EL (cell line): ENCODE results near the gene GNPTG.

ENCODE experiments used
- DNase-seq: peaks from one replicate; pipeline ENCODE4 v3.0.0-alpha.2; 2016

The GNPTG gene

DNA sequence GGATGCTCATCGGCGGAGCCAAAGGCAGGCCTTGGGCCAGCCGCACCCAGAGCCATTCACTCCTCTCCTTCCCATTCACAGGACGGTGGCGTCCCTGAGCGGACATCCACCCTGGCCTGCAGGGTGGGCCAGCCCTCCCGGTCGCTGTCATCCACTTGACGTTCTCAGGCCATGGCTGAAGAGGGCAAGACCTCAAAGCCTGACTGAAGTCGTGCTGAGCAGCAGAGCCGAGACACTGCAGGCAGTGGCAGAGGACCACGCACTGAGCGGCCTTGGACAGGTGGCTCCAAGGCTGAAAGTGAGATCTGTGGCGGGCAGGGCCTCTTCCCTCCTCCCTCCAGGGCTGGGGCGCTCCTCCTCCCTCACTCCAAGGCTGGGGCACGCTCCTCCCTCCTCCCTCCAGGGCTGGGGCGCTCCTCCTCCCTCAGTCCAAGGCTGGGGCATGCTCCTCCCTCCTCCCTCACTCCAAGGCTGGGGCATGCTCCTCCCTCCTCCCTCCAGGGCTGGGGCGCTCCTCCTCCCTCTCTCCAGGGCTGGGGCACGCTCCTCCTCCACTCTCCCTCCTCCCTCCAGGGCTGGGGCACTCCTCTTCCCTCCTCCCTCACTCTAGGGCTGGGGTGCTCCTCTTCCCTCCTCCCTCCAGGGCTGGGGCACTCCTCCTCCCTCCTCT, 24.1 kb downstream of the GNPTG start:
- no peak for DNase-seq

- no peak for DNase-seq
Observed at GRCh38 chr16:1377406-1378010, 25.8 kb downstream of the GNPTG start.

DNA sequence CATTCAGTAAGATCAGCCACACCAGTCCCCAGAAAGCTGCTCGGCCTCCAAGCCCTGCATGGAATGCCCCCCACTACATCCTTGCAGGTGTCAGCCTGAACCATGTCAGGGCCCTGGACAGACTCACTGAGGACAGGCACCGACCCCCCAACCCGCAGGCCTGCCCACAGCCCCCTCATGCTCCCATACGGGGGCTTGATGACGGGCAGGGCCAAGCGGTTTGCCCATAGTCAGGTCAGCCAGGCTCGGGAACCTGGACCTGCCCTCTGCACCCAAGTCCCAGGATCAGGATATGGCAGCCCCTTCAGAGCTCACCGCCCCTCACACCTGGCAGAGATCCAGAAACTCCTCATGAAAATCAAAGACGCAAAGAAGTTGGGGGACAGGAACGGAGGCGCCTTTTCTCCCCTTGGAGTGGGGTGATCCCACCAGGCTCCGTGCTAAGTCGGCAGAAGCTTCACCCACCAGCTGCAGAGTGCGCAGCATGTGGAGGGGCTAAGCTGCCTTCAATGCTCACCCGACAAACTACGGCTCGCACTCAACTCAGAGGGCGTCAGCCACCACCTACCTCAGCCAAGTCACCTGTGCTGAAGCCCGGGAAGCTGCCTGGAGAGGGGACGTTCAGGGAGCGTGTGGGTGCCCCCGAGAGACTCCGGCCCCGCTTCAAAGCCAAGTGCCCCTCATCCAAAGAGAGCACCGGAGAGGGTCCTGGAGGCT, 26.5 kb downstream of the GNPTG start:
- no peak for DNase-seq

GRCh38 chr16:1378804-1379303, 27.1 kb downstream of the GNPTG start:
- peak; percentile 79 for DNase-seq

DNA sequence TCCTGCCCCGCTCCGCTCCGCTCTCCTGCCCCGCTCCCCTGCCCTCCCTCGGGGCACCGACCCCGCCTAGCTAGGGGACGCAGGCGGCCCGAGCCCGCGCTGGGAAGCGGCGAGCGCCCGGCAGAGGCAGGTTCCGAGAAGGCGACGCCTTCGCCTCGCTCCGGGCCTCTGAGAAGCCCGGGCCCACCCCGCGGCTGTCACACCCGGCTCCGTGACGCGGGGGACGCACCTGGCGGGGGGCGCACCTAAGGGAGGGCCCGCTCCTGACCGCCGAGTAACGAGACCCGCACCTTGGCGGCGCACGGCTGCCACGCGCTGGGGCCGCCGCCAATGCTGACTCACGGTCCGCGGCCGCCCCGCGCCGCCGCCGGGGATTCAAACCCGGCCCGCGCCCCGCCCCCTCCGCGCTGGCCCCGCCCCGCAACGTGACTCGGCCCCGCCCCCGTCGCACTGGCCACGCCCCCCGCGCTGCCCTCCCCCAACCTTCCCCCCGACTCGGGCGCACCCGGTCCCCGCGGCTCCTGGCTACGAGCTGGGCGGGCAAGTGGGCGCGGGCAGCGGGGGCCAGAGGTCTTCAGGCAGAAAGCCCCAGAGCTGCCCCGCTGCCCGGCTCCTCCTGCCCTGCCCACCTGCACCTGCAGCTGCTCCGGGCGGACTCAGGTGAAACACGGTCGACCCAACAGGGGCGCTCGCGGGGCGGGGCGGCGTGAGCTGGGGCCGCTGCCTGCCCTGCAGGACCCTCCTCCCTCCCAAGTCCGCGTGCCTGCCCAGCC, 27.8 kb downstream of the GNPTG start:
- DNase-seq, result peak; percentile 65

- DNase-seq, result no peak
Observed at GRCh38 chr16:1380195-1380594, 28.5 kb downstream of the GNPTG start.

- DNase-seq, result no peak
Observed at GRCh38 chr16:1381612-1382406, 30.1 kb downstream of the GNPTG start.

GRCh38 chr16:1383556-1383955, 31.8 kb downstream of the GNPTG start:
- no peak for DNase-seq

GRCh38 chr16:1385232-1385631, 33.5 kb downstream of the GNPTG start:
- no peak for DNase-seq

DNA sequence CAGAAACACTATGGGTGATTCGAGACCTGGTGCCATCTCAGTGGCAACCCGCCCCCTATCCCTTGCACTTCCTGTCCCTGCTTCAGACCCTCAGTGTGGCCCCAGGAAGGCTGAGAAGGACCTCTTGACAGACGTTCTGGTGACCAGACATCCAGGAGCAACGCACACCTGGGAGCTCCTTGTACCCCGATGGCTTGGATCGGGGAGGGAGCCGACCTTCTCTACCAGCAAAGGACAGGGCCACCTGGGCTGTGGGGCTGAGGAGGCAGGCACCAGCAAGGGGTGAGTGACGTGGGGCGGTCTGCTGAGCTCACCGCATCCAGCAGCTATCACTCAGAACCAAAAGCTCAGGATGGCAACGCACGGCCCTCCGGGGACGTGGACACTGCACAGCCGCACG, 35.6 kb downstream of the GNPTG start:
- DNase-seq, result no peak

DNA sequence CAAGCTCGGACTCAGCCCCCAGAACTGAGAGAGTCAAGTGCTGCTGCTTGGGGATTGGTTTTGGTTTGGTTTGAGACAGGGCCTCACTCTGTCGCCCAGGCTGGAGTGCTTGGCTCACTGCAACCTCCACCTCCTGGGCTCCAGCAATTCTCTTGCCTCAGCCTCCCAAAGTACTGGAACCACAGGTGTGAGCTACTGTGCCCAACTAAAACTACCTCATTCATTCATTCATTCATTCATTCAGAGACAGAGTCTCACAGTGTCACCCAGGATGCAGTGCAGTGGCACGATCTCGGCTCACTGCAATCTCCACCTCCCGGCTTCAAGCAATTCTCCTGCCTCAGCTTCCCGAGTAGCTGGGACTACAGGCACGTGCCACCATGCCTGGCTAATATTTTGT, 38.0 kb downstream of the GNPTG start:
- no peak for DNase-seq

GRCh38 chr16:1390239-1390779, 38.6 kb downstream of the GNPTG start:
- DNase-seq, result no peak

DNA sequence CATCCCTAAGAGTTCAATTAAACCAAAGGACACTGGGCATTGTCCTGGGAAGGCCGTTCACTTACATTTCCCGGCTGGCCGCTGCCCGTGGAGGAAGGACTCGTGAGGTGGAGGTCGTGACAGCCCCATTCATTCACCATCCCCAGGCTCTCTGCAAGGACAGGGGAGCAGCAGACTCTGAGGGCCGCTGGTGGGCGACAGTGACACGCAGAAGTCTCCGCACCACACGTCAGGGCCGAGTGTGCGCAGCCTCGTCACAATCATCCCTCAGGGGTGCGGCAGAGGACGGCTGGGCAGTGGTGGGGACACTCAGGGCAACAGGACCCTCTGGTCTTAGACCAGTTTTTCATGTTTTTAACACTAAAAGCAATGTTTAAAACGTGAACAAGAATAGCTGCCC, 41.1 kb downstream of the GNPTG start:
- DNase-seq, result no peak

- no peak for DNase-seq
Observed at GRCh38 chr16:1393613-1394176, 42.0 kb downstream of the GNPTG start.

DNA sequence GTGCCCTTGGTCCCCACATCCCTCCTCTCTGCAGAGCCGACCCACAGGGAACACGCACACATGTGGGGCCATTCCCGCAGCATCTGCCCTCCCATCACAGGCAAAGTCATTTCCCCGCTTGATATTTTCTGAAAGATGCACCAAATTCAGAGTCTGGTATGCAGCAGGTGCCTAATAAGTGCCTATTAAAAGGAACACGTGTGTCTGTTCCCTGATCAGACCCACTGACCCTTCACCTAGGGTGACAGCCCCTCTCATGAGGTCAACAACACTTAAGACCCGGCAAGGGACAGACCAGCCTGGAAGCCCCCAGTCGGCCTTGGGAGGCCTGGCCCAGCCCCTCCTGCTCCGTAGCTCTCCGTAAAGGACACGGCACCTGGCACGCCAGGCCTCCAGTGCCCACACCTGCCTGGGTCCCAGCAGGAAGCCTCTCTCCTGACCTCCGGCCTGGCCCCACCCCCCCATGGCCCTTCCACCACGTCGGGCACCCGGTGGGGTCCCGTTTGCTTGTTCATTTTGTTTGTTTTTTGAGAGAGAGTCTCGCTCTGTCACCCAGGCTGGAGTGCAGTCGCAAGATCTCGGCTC, 42.7 kb downstream of the GNPTG start:
- DNase-seq, result no peak

- DNase-seq, result no peak
Observed at GRCh38 chr16:1395444-1396031, 43.8 kb downstream of the GNPTG start.

GRCh38 chr16:1397779-1398178, 46.0 kb downstream of the GNPTG start:
- DNase-seq, result no peak

DNA sequence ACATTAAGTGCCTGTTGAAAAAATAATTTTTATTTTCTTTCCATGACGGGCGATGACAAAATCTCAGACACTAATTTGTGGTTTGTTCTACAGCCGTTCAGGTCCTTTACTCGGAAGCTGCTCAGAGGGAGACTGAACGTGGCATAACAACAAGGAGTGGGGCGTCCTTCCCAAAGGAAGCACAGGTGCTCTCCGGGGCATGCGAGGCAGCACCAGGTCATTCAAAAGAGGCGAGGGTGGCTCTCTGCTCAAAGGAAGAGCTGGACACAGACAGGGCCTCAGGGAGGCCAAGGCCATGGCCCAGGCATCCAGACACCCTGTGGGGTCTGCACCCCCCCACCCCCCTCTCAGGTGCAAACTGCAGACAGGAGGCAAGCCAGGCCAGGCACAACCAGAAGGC, 46.6 kb downstream of the GNPTG start:
- DNase-seq, result no peak

- DNase-seq, result no peak
Observed at GRCh38 chr16:1398826-1399581, 47.3 kb downstream of the GNPTG start.

GRCh38 chr16:1401061-1401757, 49.5 kb downstream of the GNPTG start:
- DNase-seq, result no peak
